NCI-H510A treated with DMSO at 0.1 percent for 48 hours (cell line): ENCODE results near the gene SWI5.
A peak's percentile ranks its signal among the peaks of the same experiment; 100 is the strongest.

ENCODE experiments used
- DNase-seq: peaks from one replicate; lab custom pipeline; 2025; lab: John Stamatoyannopoulos, UW

Gene SWI5

GRCh38 chr9:128252317-128253139 is 23.5 kb upstream of the SWI5 start:
- DNase-seq, result no peak

- DNase-seq, result no peak
These were observed 22.7 kb upstream of the SWI5 start for GRCh38 chr9:128253140-128253990.

DNA sequence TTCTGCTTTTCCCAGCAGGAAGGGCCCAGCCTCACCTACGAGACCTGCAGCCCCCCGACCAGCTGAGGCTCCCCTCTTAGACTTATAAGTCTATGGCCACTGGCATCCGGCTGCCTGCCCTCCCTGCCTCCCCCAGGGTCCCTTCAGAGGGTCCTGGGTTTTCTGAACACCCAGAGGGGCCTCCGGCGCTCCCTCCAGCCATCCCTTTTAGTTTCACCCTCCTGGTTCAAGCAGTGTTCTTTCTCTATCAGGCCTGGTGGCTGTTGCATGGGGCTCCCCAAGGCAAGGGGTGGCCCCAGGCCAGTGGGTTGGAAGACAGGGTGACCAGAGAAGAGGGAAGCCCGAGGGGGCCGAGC is 22.1 kb upstream of the SWI5 start:
- no peak for DNase-seq

DNA sequence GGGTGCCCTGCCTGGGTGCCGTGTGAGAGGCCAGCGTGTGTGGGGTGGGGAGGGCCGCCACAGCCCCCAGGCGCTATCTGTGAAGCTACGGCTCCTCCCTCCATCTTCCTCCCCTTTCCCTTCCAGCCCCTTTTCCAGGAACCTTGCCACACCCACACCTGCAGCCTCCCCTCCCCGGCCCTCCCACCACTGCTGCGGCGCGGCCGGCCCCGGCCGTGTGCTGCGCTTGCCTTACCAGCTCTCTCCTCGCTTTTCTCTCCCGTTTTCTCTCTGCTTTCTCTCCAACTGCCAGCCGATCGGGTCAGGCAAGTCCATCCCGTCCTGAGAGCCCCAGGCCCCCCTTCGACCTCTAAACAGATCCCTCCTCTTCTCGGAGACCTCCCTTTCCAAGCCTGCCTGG is 21.7 kb upstream of the SWI5 start:
- no peak for DNase-seq

DNA sequence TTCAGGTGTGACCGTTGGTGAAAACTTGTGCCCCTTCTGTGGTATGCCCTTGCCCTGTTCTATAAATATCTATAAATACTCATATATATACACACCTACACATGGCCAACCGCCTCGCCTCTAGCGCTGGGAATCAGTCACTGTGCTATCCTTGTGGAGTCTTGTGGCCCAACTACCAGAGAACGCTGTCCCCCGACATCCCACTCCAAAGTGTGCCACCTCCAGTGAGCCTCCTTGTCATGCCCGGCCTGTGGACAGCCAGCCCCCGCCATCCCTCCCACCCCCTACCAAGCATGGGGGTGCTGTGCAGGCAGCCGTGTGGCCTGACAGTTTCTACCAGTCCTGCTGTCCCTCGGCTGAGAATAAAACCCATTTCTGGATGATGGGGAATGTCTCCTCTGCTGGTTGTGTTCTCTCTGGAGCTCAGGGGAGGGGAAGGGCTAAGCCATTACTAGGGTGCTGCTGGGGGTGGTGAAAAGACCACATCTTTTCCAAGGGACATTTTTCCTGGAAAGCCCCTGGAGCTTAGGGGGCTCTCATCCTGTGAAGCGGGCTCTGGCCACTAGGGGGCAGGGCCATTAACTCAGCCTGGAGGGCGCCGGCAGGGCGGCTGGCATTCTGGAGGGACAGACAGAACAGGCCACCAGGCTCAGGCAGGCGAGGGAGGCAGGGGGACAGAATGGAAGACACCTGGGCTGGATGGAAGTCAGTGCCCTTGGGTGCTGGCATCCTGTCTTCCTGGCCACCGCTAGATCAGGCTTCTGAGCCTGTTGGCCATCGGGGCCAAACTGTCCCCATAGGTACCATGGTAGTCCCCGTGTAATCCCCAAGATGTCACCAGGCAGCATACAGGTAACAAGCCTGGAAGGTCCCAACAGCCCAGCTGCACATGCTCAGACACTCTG is 21.0 kb upstream of the SWI5 start:
- peak; percentile 21 for DNase-seq

DNA sequence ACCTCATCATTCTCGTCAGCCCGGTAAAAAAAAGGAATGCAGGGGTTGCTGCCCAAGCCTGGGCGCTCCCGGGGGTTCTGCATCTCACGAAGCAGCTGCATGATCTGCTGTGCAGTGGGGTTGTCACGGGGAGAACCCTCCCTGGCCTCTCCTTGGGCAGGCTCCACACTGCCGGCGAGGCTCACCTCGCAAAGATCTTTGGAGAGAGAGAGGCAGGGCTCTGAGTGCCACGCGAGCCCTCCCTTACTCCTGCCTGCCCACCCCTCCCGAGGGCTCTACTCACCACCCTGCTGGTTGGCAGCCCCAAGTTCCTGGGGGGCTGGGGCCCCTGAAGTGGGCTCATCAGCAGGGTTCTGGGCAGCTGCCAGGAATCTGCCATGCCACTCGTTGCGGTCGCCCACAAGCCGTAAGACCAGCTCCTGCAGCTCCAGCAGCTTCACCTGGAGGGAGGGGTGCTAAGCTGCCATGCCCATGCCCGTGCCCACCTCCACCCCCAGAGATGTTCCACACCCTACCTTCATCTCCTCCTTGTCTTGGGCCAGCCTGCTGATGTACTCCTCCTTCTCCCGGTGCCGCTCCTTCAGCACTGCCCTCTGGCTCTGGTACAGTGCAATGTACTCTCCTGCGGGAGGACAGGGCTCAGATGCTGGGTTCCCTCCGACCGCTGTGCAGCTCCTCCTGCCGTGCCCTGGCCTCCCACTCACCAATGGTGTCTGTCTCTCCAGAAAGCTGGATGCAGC is 18.8 kb upstream of the SWI5 start:
- DNase-seq, result no peak

DNA sequence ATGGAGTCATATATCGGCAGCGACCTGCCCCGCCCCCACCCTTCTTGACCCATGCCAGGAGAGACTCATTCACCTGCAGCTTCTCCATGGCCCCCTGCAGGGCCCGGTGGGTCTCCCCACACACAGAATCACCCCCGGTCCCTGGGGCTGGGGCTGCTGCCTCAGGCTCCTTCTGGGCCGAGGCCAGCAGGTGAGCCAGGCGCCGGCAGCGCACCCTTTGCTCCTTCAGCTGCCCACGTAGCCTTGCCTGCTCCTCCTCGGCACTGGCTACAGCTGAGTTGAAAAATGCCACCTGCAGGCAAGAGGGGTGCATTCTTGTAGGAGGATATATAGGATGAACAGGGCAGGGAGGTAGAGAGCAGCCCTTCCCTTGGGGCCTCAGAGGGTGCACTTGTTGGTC is 18.2 kb upstream of the SWI5 start:
- DNase-seq, result no peak

- DNase-seq, result no peak
These were observed 17.8 kb upstream of the SWI5 start for GRCh38 chr9:128258326-128258725.

GRCh38 chr9:128259156-128259555 is 16.9 kb upstream of the SWI5 start:
- no peak for DNase-seq

- DNase-seq, result no peak
These were observed 15.7 kb upstream of the SWI5 start for GRCh38 chr9:128260340-128260739.

GRCh38 chr9:128262687-128263086 is 13.4 kb upstream of the SWI5 start:
- no peak for DNase-seq

DNA sequence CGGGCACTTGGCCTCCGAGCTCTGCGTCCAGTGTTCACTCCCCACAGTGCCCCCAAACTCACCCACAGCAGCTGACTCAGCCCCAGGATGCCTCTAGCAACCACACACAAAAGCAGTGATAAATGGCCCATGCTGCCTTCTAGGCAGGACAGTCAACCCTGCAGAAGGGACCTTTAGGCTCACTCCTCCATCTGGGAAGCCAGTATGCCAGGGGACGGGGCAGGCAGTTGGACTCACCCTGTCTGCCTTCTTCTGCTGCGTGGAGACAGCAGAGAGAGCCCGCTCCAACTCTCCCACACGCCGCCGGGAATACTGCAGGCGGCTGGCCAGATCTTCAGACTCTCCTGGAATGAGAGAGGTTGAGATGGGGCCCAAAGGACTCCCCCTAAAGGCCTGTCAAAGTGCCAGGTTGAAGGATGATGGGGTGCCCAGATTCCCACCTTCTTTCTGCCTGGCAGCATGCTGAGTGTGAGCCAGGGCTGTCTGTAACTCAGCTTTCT is 10.7 kb upstream of the SWI5 start:
- no peak for DNase-seq

- no peak for DNase-seq
These were observed 9.0 kb upstream of the SWI5 start for GRCh38 chr9:128266868-128267590.

- DNase-seq, result no peak
These were observed 5.0 kb upstream of the SWI5 start for GRCh38 chr9:128271112-128271511.

GRCh38 chr9:128271512-128271911 is 4.6 kb upstream of the SWI5 start:
- no peak for DNase-seq

DNA sequence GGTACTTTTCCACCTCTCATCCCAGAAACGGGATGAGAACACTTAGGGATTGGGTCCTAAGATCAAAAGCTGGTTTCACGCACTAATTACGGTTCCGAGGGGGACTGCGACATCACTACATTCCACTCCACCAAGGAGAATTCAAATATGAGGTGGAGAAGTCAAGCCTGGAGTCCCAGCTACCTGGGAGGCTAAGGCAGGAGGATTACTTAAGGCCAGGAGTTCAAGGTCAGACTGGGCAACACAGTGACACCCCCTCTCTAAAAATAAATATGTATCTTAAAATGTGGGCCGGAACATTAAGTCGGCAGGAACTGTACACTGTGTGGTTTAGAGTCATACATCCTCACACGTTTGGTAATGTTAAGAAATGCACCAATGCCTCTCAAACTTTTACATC is 1.8 kb upstream of the SWI5 start:
- no peak for DNase-seq

DNA sequence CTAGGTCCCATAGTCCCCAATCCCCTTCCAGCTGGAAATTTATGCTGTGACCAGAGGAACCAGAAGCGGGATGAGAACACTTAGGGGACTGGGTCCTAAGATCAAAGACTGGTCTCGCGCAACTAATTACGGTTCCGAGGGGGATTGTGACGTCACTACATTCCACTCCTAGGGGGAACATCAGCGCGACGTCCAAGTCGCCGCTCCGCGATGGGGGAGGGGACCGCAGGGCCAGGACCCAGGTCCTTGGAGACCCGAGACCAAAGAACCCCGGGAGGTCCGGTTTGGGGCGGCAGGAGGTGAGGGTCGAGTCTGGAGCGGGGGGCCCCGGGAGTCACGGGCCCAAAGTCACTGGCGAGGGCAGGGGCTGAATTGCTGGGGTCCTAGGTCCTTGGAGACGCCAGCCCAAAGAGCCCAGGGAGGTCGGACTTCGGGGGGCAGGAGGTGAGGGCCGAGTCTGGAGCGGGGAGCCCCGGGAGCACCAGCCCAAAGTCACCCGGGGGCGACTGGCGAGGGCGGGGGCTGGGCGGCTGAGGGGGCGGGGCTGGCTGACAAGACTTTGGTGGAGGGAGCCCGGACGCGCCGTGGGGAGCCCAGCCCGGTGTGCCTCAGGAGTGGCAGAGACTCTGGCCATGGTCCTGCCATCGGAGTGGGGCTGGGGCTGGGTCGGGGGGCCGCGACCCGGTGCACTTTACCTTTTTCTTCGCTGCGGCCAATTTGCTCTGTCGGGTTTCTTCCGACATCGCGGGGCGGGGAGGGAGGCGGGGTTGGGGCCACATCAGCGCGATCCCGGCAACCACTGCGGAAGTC is 673 bp upstream of the SWI5 start, which contains the start of gene GOLGA2:
GOLGA2 (minus strand) TSS at position 810 of the 810 bp plus-strand sequence; CDS start at position 779, 31 bp downstream.
- DNase-seq, result no peak

DNA sequence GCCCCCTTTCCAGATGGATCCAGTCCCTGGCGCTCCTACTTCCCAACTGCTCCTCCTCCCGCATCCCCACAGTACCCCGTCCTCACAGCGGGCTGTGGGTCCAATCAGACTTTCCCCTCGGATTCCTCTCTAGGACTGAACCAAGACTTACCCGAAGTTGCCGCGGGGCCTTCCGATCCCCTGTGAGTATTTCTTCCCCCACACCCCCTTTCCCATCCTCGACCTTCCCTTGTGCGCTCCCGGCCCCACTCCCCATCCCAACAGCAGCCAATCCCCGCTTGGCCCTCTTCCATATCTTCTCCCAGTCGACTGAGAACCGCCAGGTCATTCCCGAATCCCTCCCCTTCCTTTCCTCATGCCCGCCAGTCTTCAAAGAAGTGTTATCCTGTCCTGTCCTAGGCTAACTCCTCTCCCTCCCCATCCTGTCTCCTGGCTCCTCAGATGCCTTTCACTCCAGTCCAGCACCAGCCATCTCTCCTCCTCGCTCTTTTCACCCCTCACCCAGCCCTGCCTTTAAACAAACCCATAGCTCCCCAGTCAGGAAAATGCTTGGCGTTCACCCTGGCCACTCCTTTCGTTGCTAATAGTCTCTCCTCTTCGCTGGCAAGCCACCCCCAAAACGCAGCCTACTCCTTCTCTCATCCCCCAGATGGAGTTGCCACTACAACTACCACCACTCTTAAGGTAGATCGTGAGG is 646 bp downstream of the SWI5 start:
- peak; percentile 43 for DNase-seq
